Tibial nerve (tissue), 4 donors: ENCODE results near the gene ARSG. TPM values are rescaled to one million over a fixed set of nuclear protein-coding genes. Genes with fewer than 3 reads are reported as not detected.

Experiments used
- DNase-seq, 2 donors: peaks; one replicate each; pipeline ENCODE4 v3.0.0-alpha.2; 2019; ENCODE audit warnings: low spot score in 2 of 2
- H3K27ac ChIP-seq, 4 donors: fragments of 200-600 bp; sonication (generic) in 3 of 4; one replicate each; pipeline ENCODE4 v1.5.1; 2017 to 2019; ENCODE audit warnings: mild to moderate bottlenecking in 1 of 4
- H3K27me3 ChIP-seq, 2 donors: fragments of 200-600 bp; sonication (generic) in 1 of 2; one replicate each; pipeline versions ENCODE4 v1.5.1 to v1.6.0; 2017 to 2019
- H3K36me3 ChIP-seq, 3 donors: fragments of 200-600 bp; sonication (generic); one replicate each; pipeline ENCODE4 v1.5.1; 2018 to 2019
- H3K4me1 ChIP-seq, 4 donors: fragments of 200-600 bp; sonication (generic) in 3 of 4; one replicate each; pipeline ENCODE4 v1.5.1; 2017 to 2019
- H3K4me3 ChIP-seq, 4 donors: fragments of 200-600 bp; sonication (generic) in 3 of 4; one replicate each; pipeline ENCODE4 v1.5.1; 2017 to 2019; ENCODE audit warnings: mild to moderate bottlenecking in 1 of 4, moderate library complexity in 1 of 4
- H3K9me3 ChIP-seq, 4 donors: fragments of 200-600 bp; sonication (generic) in 3 of 4; one replicate each; pipeline ENCODE4 v1.5.1; 2017 to 2019
- CTCF ChIP-seq, 5 experiments: fragments of 200-600 bp in 3 of 5; fragments of 450-650 bp in 2 of 5; sonication (generic) in 3 of 5; IDR thresholded peaks; one replicate each; pipeline ENCODE4 v1.5.1; 2016 to 2019; ENCODE audit warnings: antibody characterized with exemption in 5 of 5, mild to moderate bottlenecking in 3 of 5, moderate library complexity in 2 of 5
- EP300 ChIP-seq, 2 donors: sonication (generic); formaldehyde crosslinking; IDR thresholded peaks; one replicate each; pipeline ENCODE4 v1.6.1; 2017; ENCODE audit warnings: antibody characterized with exemption in 2 of 2, mild to moderate bottlenecking in 1 of 2
- POLR2A ChIP-seq, 2 donors: fragments of 450-650 bp; IDR thresholded peaks; one replicate each; pipeline ENCODE4 v1.6.1; 2017; ENCODE audit warnings: antibody characterized with exemption in 2 of 2, mild to moderate bottlenecking in 2 of 2, moderate library complexity in 2 of 2
- WGBS, 2 donors: methylation state at CpG; one replicate each; pipeline ENCODE4 v1.1.5; 2018; 5-methylcytosine and 5-hydroxymethylcytosine counted together
- total RNA-seq, 4 donors: library from RNA; depleted of rRNA; stranded (reverse); fragments of >200 nt; gene quantifications; one replicate each; pipeline ENCODE4 v1.1.0, GENCODE V29; 2016

Gene ARSG
- total RNA-seq, 4 donors from 2014 or later, result 2.1 to 11.4 (median 4.1) TPM

- Histone ChIP-seq H3K27me3 (no peaks in the 10 kb centered on the region), H3K4me1 (peaks cover 0 to 3% (median 0%) of the 10 kb centered on the region in 4 donors), H3K4me3 (no peak overlapping the region), H3K27ac (no peak overlapping the region), H3K36me3 (peaks cover 0 to 99% (median 35%) of the 10 kb centered on the region in 3 donors), H3K9me3 (no peaks in the 10 kb centered on the region)
- DNase-seq, result no peak
- 82 to 88% methylated on average over 13 of the region's 13 CpGs for WGBS, 2 donors
- TF ChIP-seq POLR2A (IDR thresholded peaks at IDR 0.05) (no peak), CTCF (IDR thresholded peaks at IDR 0.05) (no peak), EP300 (IDR thresholded peaks at IDR 0.05) (no peak)
Measured at GRCh38 chr17:68431045-68431608, 139.8 kb downstream of the ARSG start.

GRCh38 chr17:68431661-68432071 lies 140.4 kb downstream of the ARSG start:
- peaks cover 0 to 98% (median 31%) of the 10 kb centered on the region in 3 donors for H3K36me3 ChIP-seq
- no peaks in the 10 kb centered on the region for H3K9me3 ChIP-seq
- 61 to 64% methylated on average over 15 of the region's 15 CpGs for WGBS, 2 donors
- H3K27me3 ChIP-seq, result no peaks in the 10 kb centered on the region
- DNase-seq, result no peak
- H3K4me1 ChIP-seq, result peaks cover 0 to 9% (median 0%) of the 10 kb centered on the region in 4 donors
- no peak overlapping the region for H3K4me3 ChIP-seq
- H3K27ac ChIP-seq, result no peak overlapping the region
- TF ChIP-seq POLR2A (IDR thresholded peaks at IDR 0.05), result no peak
- TF ChIP-seq CTCF (IDR thresholded peaks at IDR 0.05), result no peak
- no peak for TF ChIP-seq EP300 (IDR thresholded peaks at IDR 0.05)

- peaks cover 0 to 10% (median 1%) of the 10 kb centered on the region in 4 donors for H3K4me1 ChIP-seq
- peaks cover 0 to 94% (median 28%) of the 10 kb centered on the region in 3 donors for H3K36me3 ChIP-seq
- no peak overlapping the region for H3K4me3 ChIP-seq
- DNase-seq, result no peak
- WGBS, 2 donors, result 88 to 89% methylated on average over 14 of the region's 14 CpGs
- no peak overlapping the region for H3K27ac ChIP-seq
- H3K9me3 ChIP-seq, result no peaks in the 10 kb centered on the region
- no peak for TF ChIP-seq EP300 (IDR thresholded peaks at IDR 0.05)
- TF ChIP-seq POLR2A (IDR thresholded peaks at IDR 0.05), result no peak
- no peak for TF ChIP-seq CTCF (IDR thresholded peaks at IDR 0.05)
- H3K27me3 ChIP-seq, result no peaks in the 10 kb centered on the region
Measured at GRCh38 chr17:68432086-68432864, 141.0 kb downstream of the ARSG start.

GRCh38 chr17:68433211-68433610 lies 141.9 kb downstream of the ARSG start:
- Histone ChIP-seq H3K4me3 (no peak overlapping the region), H3K36me3 (peaks cover 0 to 91% (median 28%) of the 10 kb centered on the region in 3 donors), H3K9me3 (no peaks in the 10 kb centered on the region), H3K27me3 (no peaks in the 10 kb centered on the region), H3K4me1 (peaks cover 0 to 14% (median 4%) of the 10 kb centered on the region in 4 donors), H3K27ac (no peak overlapping the region)
- 89 to 90% methylated on average over 9 of the region's 9 CpGs for WGBS, 2 donors
- no peak for DNase-seq
- no peak for TF ChIP-seq POLR2A (IDR thresholded peaks at IDR 0.05)
- no peak for TF ChIP-seq CTCF (IDR thresholded peaks at IDR 0.05)
- TF ChIP-seq EP300 (IDR thresholded peaks at IDR 0.05), result no peak

- Histone ChIP-seq H3K27ac (no peak overlapping the region), H3K27me3 (no peaks in the 10 kb centered on the region), H3K4me3 (no peak overlapping the region), H3K4me1 (peaks cover 0 to 20% (median 5%) of the 10 kb centered on the region in 4 donors), H3K36me3 (peaks cover 0 to 89% (median 28%) of the 10 kb centered on the region in 3 donors), H3K9me3 (no peaks in the 10 kb centered on the region)
- DNase-seq, result no peak
- 81 to 88% methylated on average over 12 of the region's 12 CpGs for WGBS, 2 donors
- TF ChIP-seq POLR2A (IDR thresholded peaks at IDR 0.05) (no peak), CTCF (IDR thresholded peaks at IDR 0.05) (no peak), EP300 (IDR thresholded peaks at IDR 0.05) (no peak)
Measured at GRCh38 chr17:68433911-68434508, 142.7 kb downstream of the ARSG start.
